Measurements from ENCODE around the gene IRF7. TPM values are rescaled to one million over a fixed set of nuclear protein-coding genes. Genes with fewer than 3 reads are reported as not detected.

IRF7 gene
- total RNA-seq, 4 donors from 2014 or later, result 11.3 to 39.6 (median 14.2) TPM

GRCh38 chr11:646214-646613 lies 30.5 kb upstream of the IRF7 start:
- no peaks in the 10 kb centered on the region for H3K27me3 ChIP-seq
- no peaks in the 10 kb centered on the region for H3K9me3 ChIP-seq
- TF ChIP-seq CTCF (IDR thresholded peaks at IDR 0.05) (no peak), EP300 (IDR thresholded peaks at IDR 0.05) (no peak), POLR2A (IDR thresholded peaks at IDR 0.05; ENCODE audit: low read depth) (no peak), POLR2AphosphoS5 (IDR thresholded peaks at IDR 0.05) (no peak)
- H3K27ac ChIP-seq (replicated peaks in 1 of 4), result no peak overlapping the region
- DNase-seq (ENCODE audit: extremely low spot score), result no peak
- peaks cover 5 to 75% (median 41%) of the 10 kb centered on the region in 4 donors for H3K36me3 ChIP-seq
- intact Hi-C loops (cut with DNase I), result no loop called here
- WGBS, result 82% methylated on average over 14 of the region's 14 CpGs
- H3K4me3 ChIP-seq, result no peak overlapping the region
- H3K4me1 ChIP-seq, result no peaks in the 10 kb centered on the region

GRCh38 chr11:645536-645935 lies 29.8 kb upstream of the IRF7 start:
- TF ChIP-seq CTCF (IDR thresholded peaks at IDR 0.05), result no peak
- TF ChIP-seq POLR2AphosphoS5 (IDR thresholded peaks at IDR 0.05), result no peak
- no peak for TF ChIP-seq POLR2A (IDR thresholded peaks at IDR 0.05; ENCODE audit: low read depth)
- no peak for TF ChIP-seq EP300 (IDR thresholded peaks at IDR 0.05)
- H3K27ac ChIP-seq (replicated peaks in 1 of 4), result no peak overlapping the region
- WGBS, result 85% methylated on average over 16 of the region's 16 CpGs
- intact Hi-C loops (cut with DNase I), result no loop called here
- no peak for DNase-seq (ENCODE audit: extremely low spot score)
- H3K4me3 ChIP-seq, result no peak overlapping the region
- peaks cover 0 to under 1% (median 0%) of the 10 kb centered on the region in 4 donors for H3K4me1 ChIP-seq
- peaks cover 5 to 75% (median 40%) of the 10 kb centered on the region in 4 donors for H3K36me3 ChIP-seq
- no peaks in the 10 kb centered on the region for H3K9me3 ChIP-seq
- H3K27me3 ChIP-seq, result peaks cover 0 to 3% (median 0%) of the 10 kb centered on the region in 4 donors

GRCh38 chr11:643849-644738 lies 28.3 kb upstream of the IRF7 start:
- H3K4me1 ChIP-seq, result peaks cover 3 to 14% (median 12%) of the 10 kb centered on the region in 4 donors
- TF ChIP-seq CTCF (IDR thresholded peaks at IDR 0.05), result no peak
- no peak for TF ChIP-seq POLR2A (IDR thresholded peaks at IDR 0.05; ENCODE audit: low read depth)
- H3K9me3 ChIP-seq, result no peaks in the 10 kb centered on the region
- H3K36me3 ChIP-seq, result peaks cover 5 to 69% (median 41%) of the 10 kb centered on the region in 4 donors
- intact Hi-C loops (cut with DNase I), result no loop called here
- no peak overlapping the region for H3K4me3 ChIP-seq
- WGBS, result 80% methylated on average over 27 of the region's 50 CpGs
- no peak overlapping the region for H3K27ac ChIP-seq (replicated peaks in 1 of 4)
- no peak for DNase-seq (ENCODE audit: extremely low spot score)
- H3K27me3 ChIP-seq, result peaks cover 0 to 17% (median 0%) of the 10 kb centered on the region in 4 donors

- 96% methylated on average over 6 of the region's 9 CpGs for WGBS
- intact Hi-C loops (cut with DNase I), result no loop called here
- no peak for DNase-seq (ENCODE audit: extremely low spot score)
- Histone ChIP-seq H3K4me3 (no peak overlapping the region), H3K4me1 (peaks cover 9 to 19% (median 16%) of the 10 kb centered on the region in 4 donors), H3K9me3 (no peaks in the 10 kb centered on the region), H3K27ac (replicated peaks in 1 of 4) (no peak overlapping the region), H3K36me3 (peaks cover 5 to 66% (median 41%) of the 10 kb centered on the region in 4 donors), H3K27me3 (peaks cover 0 to 24% (median 0%) of the 10 kb centered on the region in 4 donors)
- no peak for TF ChIP-seq CTCF (IDR thresholded peaks at IDR 0.05)
- TF ChIP-seq POLR2A (IDR thresholded peaks at IDR 0.05; ENCODE audit: low read depth), result no peak
- TF ChIP-seq POLR2AphosphoS5 (IDR thresholded peaks at IDR 0.05), result no peak
Observed at GRCh38 chr11:643366-643765, 27.6 kb upstream of the IRF7 start.

Measured in esophagus muscularis mucosa (tissue), 4 donors.